GM18907 (cell line): Measurements from ENCODE around the gene KRTAP5-10.
"Not testable (repeated sequence)": the region's sequence is repeated elsewhere in the genome, so short reads cannot be mapped to it uniquely, and the experiment has no call there.

ENCODE experiments used
- ATAC-seq: cut with Tn5 transposase; IDR thresholded peaks from one replicate; pipeline ENCODE4 v1.9.1; 2021; ENCODE audit warnings: mild to moderate bottlenecking, moderate library complexity; ENCODE audit not compliant: unreplicated experiment

The KRTAP5-10 gene

DNA sequence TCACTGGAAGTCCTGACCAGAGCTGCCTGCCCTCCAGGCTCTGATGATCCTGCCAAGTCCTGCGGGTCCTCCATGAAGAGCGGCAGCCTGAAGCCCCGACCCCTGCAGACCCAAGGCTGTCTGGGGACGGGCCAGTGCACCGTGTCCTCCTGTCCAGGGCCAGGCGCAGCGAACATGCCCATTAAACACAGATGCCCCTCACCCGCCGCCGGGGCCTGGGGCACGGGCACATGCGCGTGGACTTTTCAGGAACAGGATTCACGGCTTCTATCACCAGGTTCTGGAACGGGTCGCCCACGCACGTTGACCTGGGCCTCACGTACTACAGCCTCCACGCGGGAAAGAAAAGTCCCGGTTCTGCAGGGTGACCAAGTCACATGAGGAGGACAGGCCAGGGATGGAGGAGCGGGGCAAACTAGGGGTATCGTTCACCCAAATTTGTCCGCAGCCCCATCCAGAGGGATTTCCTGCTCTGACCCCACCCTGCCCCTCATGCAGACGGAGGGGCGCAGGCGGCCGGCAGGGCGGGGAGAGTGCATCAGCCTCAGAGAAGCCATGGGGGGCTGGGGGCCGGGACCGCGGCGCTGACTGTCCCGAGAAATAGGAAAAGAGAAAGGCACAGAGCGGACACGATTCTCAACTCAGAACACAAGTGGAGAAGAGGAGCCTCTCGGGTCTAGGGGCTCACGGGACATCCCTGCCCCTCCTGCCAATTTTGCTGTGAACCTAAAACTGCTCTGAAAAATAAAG lies 5.9 kb downstream of the KRTAP5-10 start:
- not testable (repeated sequence) for ATAC-seq

DNA sequence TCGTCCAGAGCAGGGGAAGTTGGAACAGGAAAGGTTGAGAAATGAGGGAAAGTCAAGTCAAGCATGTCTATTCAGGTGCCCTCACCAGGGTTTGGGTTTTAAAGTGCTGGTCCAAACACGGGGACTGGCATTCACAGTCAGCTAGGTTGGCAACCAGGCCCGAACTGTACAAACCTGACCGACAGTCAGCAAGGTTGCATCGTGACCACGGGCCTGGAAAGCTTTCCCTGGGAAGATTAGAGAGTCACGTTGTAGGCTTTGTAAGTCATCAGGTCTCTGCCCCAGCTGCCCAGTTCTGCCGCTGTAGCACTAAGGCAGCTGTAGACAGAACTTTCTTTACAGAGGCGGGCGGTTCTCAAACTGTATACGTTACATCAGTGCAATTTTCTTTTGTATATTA lies 7.4 kb downstream of the KRTAP5-10 start:
- no peak for ATAC-seq

DNA sequence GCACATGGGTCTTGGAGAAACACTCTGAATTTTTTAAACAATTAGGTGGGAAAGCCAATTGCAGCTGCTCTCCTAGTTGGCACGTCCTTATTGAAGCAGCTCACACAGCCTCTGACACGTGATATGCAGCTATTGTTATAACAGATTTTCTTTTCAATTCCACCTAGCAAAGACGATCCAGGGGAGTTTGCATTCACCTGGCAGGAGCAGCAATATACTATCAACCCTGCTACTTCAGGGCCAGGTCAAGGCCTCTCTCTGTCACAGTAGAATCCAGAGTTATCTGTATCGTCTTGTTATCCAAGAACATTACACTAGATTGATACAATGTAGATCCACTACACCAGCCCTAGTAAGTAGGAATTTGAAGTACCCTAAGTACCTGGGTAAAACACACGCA lies 9.1 kb downstream of the KRTAP5-10 start:
- ATAC-seq = no peak

DNA sequence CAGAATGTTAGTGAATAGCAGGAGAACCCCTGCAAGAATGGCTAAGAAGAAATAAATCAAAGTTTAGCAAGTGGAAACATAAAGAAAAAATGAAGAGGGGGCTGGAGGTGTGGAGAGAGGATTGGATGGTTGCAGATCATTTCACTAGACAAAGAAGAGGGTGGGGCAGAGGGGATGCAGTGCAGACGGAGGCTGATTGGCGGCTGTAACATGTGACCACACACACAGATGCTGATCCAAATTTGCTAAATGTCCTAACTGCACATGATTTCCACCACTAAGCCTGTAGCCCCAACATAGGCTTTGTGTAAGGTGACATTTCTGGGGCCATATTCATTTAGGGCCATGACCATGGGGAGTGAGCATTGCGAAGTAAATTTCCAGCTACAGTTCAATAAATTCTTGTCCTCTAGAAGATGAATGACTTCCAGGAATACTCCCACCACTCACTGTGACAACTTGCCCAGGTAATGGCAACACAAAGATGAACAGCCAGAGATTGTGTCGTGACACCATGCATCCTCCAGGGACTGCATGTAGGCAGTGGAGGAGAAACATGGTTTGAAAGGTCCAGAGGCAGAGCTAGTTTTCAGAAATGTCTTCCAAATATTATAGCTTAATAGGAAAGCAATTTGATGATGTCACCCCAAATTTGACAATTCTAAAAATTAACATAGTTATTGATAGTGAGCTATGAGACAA lies 10.5 kb downstream of the KRTAP5-10 start:
- no peak for ATAC-seq

DNA sequence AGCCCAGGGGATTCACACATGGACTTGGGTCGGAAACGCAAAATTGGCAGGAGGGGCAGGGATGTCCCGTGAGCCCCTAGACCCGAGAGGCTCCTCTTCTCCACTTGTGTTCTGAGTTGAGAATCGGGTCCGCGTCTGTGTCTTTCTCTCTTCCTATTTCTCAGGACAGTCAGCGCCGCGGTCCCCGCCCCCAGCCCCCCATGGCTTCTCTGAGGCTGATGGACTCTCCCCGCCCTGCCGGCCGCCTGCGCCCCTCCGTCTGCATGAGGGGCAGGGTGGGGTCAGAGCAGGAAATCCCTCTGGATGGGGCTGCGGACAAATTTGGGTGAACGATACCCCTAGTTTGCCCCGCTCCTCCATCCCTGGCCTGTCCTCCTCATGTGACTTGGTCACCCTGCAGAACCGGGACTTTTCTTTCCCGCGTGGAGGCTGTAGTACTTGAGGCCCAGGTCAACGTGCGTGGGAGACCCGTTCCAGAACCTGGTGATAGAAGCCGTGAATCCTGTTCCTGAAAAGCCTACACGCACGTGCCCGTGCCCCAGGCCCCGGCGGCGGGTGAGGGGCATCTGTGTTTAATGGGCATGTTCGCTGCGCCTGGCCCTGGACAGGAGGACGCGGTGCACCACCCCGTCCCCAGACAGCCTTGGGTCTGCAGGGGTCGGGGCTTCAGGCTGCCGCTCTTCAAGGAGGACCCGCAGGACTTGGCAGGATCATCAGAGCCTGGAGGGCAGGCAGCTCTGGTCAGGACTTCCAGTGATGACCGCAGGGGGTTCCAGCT lies 11.5 kb downstream of the KRTAP5-10 start:
- not testable (repeated sequence) for ATAC-seq

DNA sequence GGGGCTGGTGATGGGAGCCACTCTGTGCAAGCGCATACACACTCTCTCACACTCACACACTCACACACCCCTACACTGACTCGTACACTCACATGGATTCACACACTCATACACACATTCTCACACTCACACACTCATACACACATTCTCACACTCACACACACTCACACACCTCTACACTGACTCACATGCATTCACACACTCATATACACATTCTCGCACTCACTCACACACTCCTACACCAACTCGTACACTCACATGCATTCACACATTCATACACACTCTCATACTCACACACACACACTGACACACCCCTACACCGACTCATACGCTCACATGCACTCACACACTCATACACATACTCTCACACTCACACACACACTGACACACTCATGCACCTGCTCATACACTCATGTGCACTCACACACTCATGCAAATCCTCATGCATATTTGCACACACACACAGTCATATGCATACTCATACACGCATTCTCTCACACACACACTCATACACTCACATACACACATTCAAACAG lies 12.2 kb downstream of the KRTAP5-10 start:
- no peak for ATAC-seq

DNA sequence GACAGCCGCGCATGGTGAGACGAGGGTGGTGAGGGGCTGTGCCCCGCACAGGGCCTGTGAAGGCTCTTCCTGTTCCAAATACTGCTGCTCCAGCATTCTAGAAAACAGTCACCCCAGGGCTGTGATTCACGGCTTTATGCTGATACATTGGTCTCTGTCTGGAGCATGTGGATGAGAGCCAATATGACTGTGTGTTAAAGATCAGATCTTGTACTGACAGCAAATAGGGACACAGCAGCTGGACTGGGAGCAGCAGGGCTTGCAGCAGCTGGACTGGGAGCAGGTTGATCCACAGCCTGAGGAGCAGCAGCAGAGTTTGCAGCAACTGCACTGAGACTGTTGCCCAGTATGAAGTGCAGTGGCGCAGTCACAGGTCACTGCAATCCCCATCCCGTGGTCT lies 14.2 kb downstream of the KRTAP5-10 start:
- not testable (repeated sequence) for ATAC-seq

DNA sequence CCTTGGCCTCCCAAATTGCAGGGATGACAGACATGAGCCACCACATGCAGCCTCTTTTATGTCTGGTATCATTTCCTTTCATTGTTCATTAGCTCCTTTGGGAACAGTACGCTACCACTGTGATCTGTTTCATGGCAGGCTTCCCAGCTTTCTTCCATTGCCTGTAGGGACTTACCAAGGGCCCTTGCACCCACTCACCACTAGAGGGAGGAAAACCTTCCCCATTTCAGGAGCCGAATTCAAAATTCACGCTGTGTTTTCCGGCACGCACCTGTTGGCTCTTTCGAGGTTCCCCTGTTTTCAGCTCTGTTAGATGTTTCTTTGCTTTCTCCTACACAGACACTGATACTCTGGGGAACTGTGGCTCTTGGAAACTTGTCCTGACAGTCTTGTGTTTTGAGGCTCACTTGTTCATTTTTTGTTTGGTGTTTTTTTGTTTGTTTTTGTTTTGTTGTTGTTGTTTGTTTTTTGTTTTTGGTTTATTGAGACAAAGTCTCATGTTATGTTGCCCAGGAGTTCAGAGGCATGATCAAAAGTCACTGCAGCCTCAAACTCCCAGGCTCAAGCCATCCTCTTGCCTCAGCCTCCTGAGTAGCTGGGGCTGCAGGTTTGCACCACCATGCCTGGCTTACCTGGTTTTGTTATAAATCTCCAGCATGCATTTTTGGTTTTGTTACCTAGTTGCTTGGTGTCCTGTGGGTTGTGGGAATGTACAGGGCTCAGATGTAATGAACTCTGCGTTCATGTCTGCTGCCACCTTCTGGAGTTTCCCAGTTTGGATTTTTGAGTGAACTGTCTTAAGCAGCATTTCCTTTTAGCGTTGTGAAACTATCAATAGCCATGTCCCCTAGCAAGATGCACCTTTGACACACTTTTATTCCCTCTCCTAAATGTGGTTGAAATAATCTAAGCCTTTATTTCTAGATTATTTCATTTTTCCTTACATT lies 15.0 kb downstream of the KRTAP5-10 start:
- ATAC-seq = no peak

DNA sequence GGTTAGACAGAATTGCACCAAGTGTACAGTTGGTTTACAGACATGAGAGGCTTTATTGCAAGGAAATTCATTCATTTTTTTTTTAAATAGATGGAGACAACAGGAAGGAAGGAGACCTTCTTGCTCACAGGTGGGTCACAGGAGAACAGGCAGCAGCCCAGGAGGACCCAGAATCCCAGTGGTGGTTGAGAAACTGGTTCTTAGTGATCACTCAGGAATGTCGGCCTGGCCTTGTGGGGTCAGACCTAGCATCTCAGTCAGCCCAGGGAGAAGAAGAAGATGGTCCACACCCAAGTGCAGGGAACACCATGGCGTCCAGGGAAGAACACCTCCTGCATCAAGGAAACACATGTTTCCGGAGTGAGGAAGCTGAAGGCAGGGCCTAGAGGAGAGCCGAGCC lies 16.5 kb downstream of the KRTAP5-10 start:
- no peak for ATAC-seq

DNA sequence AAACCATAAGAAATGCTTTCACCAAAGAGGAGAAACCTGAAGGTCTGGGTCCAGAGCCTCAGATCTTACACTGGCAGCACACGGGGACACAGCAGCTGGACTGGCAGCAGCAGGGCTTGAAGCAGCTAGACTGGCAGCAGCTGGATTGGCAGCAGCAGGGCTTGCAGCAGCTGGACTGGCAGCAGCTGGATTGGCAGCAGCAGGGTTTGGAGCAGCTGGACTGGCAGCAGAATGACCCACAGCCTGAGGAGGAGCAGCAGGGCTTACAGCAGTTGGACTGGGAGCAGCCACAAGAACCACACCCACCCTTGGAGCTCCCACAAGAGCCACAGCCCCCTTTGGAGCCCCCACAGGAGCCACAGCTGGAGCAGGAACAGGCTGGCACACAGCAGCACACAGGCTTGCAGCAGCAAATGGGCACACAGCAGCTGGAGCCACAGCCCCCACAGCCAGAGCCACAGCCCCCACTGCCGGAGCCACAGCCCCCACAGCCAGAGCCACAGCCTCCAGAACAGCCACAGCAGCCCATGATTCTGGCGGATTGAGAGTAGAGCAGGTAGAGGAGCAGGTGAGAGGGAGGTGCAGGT lies 17.0 kb downstream of the KRTAP5-10 start, which contains the start of gene KRTAP5-11:
TSS of gene KRTAP5-11 (minus strand) at position 567 of the 587 bp plus-strand sequence. CDS start at position 529, 38 bp downstream.
- no peak for ATAC-seq

DNA sequence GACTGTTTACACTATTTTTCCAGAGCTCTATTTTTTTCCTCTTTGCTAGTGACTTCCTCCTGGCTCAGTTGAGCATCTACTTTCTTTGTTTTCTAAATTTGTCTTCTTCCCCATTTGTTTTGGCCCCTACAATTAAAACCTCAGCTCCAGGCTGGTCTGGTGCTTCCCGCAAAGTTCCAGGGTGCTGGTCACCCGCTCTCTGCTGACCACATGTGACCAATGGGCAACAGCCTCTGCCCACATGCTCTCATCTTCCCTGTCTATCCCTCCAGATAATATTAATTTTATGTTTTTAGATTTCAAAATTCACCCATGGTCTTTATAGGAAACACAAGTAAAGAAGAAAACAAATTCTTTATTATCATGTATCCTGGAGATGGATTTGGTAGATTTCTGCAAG lies 17.6 kb downstream of the KRTAP5-10 start:
- not testable (repeated sequence) for ATAC-seq

DNA sequence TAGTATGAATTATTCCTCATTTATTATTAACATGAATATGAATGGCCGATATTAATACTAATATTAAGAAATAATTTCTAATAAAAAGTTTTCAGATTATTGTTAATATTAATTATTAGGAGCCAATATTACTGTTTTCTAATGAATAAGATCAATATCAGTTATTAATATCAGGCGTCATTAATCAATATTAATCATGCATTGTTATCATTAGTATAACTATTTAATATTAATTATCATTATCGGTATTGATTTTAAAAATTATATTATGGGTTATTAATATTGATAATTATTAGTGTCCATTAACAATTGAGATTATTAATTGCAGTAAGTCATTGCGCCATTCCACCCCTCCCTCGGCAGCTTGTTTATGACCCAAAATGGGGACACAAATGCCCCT lies 20.3 kb downstream of the KRTAP5-10 start:
- not testable (repeated sequence) for ATAC-seq

DNA sequence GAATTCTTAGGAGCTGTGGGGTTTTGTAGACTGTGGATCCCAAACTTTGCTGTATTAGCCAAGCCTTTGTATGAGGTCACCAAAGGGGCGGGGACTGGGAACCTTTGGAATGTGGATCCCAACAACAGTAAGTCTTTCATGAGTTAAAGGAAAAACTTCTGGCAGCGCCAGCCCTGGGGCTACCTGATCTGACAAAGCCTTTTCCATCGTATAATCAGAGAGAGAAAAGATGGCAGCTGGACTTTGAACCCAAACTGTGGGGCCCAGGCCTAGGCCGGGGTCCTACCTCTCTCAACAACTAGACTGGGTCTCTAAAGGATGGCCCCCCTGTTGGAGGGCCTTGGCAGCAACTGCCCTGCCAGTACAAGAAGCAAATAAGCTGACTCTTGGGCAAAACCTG lies 23.0 kb downstream of the KRTAP5-10 start:
- ATAC-seq = not testable (repeated sequence)

DNA sequence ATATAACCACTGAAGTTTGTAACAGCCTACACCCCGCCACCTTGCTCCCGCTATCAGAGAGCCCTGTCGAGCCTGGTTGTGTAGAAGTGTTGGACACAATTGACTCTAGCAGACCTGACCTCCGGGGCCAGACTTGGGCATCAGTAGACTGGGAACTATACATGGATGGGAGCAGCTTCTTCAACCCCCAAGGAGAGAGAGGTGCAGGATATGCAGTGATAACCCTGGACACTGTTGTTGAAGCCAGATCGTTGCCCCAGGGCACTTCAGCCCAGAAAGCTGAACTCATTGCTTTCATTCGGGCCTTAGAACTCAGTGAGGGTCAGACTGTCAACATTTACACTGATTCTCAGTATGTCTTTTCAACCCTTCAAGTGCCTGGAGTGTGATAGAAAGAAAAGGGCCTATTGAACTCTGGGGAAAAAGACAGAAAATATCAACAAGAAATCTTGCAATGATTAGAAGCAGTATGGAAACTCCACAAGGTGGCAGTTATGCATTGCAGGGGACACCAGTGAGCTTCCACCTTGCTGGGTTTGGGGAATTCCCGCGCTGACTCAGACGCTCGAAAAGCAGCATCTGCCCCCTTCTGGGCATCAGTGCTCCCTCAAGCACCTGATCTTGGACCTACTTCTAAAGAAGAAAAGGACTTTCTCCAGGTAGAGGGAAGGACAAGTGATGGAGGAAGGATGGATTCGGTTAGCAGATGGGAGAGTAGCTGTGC lies 23.6 kb downstream of the KRTAP5-10 start:
- ATAC-seq = not testable (repeated sequence)

DNA sequence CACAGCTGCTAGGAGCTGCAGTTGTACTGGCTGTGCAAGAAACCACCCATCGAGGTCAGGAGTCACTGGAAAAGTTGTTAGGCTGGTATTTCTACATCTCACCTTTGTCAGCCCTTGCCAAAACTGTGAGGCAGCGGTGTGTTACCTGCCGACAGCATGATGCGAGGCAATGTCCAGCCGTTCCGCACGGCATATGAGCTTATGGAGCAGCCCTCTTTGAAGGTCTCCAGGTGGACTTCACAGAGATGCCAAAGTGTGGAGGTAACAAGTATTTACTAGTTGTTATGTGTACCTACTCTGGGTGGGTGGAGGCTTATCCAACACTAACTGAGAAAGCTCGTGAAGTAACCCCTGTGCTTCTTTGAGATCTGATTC lies 24.2 kb downstream of the KRTAP5-10 start:
- not testable (repeated sequence) for ATAC-seq

DNA sequence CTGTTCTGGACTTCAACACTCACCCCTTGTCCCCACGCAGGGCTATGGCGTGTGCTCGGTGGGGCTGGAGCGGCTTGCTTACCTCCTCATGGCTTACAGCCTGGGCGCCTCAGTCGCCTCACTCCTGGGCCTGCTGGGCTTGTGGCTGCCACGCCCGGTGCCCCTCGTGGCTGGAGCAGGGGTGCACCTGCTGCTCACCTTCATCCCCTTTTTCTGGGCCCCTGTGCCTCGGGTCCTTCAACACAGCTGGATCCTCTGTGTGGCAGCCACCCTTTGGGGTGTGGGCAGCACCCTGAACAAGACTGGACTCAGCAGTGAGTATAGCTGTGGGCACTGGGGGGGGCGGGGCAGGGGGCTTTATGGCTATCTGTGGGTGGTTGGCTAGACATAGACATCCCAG lies 37.9 kb downstream of the KRTAP5-10 start:
- ATAC-seq = not testable (repeated sequence)

DNA sequence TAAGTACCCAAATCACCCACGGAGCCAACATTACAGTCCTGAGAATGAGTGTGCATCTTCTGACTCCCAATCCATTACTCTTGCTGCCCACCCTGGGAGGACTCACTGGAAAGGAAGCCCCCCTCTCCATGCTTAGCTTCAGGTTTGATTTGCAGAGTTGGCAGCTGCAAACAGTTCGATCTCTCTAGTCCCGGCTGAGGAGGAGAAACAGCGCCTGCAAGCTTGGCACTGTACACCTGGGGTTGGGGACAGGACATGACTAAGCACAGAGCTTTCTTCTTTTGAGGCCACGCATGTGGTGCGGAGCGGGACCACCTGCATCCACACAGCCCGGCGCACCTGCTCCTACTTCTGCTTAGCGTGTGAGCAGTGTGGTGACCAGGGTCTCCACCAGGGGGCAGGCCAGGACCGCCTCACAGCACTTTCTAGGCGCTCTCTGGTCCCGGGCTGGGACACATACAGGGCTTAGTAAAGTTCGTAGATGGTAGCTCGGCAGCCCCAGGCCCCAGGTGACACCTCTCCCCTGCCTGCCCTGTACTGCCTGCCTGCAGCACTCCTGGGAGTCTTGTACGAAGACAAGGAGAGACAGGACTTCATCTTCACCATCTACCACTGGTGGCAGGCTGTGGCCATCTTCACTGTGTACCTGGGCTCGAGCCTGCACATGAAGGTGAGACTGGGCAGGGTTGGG lies 39.6 kb downstream of the KRTAP5-10 start:
- not testable (repeated sequence) for ATAC-seq

DNA sequence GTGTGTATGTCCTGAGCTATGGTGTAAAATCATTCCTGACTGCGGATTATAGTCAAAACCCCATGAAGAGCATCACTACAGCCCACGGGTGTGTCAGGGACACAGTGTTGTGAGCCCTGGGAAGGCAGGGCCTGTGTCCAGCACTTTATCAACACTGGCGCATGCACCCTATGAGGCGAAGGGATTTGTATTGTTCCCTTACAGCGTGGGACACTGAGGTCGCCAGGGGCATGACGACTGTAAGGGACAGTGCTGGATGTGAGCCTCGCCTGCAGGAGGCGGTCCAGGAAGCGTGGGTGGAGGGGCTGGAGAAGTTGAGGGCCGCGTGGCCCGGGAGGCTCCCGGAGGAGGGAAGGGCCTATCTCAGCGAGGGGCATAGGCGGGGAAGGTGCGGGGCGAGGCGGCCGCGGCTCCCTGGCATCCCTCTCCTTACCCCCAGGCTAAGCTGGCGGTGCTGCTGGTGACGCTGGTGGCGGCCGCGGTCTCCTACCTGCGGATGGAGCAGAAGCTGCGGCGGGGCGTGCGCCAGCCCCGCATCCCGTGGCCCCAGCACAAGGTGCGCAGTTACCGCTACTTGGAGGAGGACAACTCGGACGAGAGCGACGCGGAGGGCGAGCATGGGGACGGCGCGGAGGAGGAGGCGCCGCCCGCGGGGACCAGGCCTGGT lies 41.6 kb downstream of the KRTAP5-10 start:
- ATAC-seq = not testable (repeated sequence)
